Ishikawa (cell line): Measurements from ENCODE around the gene GMDS.

Experiments
- CEBPB ChIP-seq: IDR thresholded peaks from 2 replicates; pipeline ENCODE4 v1.6.1; 2012
- CREB1 ChIP-seq: IDR thresholded peaks from 2 replicates; pipeline ENCODE4 v1.6.1; 2012; ENCODE audit warnings: low read depth
- EGR1 ChIP-seq: IDR thresholded peaks from 2 replicates; pipeline ENCODE4 v1.6.1; 2012
- EP300 ChIP-seq: IDR thresholded peaks from 2 replicates; pipeline ENCODE4 v1.6.1; 2012; ENCODE audit warnings: borderline replicate concordance
- FOXM1 ChIP-seq: IDR thresholded peaks from 2 replicates; pipeline ENCODE4 v1.6.1; 2012; ENCODE audit warnings: low read depth, borderline replicate concordance
- NFIC ChIP-seq: IDR thresholded peaks from 2 replicates; pipeline ENCODE4 v1.6.1; 2012
- RAD21 ChIP-seq: IDR thresholded peaks from 2 replicates; pipeline ENCODE4 v1.6.1; 2012; ENCODE audit warnings: low read depth
- TAF1 ChIP-seq: IDR thresholded peaks from 2 replicates; pipeline ENCODE4 v1.6.1; 2012; ENCODE audit warnings: low read depth, mild to moderate bottlenecking
- TCF12 ChIP-seq: IDR thresholded peaks from 2 replicates; pipeline ENCODE4 v1.6.1; 2012; ENCODE audit warnings: low read depth
- TEAD4 ChIP-seq: IDR thresholded peaks from 2 replicates; pipeline ENCODE4 v1.6.1; 2012
- YY1 ChIP-seq: IDR thresholded peaks from 2 replicates; pipeline ENCODE4 v1.6.1; 2012; ENCODE audit warnings: low read depth
- ZBTB7A ChIP-seq: IDR thresholded peaks from 2 replicates; pipeline ENCODE4 v1.6.1; 2012; ENCODE audit warnings: low read depth
- TF ChIP-seq, protein P1 (sequence below): IDR thresholded peaks from 2 replicates; pipeline ENCODE4 v1.6.1; 2012
- TF ChIP-seq, protein P2 (sequence below): IDR thresholded peaks from 2 replicates; pipeline ENCODE4 v1.6.1; 2012; ENCODE audit warnings: low read depth, mild to moderate bottlenecking
- TF ChIP-seq, protein P3 (sequence below): IDR thresholded peaks from 2 replicates; pipeline ENCODE4 v1.6.1; 2012

The GMDS gene

DNA sequence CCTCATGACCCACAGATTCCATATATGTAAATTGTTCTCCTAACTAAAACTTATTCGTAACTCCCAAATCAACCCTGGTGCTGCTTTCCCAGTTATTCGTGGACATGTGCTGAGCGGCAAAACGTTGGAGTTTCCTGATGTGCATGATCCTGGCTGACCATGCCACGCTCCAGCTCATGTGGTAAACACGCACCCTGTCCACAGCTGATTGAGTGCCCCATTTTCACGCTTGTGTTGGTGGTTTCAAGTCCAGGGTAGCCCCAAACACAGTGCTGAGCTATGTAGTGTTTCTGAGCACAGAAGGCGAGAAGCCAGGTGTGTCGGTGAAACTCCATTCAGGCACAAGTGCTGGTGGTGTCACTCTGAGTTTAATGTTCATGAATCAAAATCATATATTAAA lies 654.8 kb downstream of the GMDS start:
- TF ChIP-seq CEBPB (no peak), RAD21 (no peak), TCF12 (no peak), NFIC (no peak), EP300 (no peak), TAF1 (no peak), FOXM1 (no peak), EGR1 (no peak), TEAD4 (no peak)

DNA sequence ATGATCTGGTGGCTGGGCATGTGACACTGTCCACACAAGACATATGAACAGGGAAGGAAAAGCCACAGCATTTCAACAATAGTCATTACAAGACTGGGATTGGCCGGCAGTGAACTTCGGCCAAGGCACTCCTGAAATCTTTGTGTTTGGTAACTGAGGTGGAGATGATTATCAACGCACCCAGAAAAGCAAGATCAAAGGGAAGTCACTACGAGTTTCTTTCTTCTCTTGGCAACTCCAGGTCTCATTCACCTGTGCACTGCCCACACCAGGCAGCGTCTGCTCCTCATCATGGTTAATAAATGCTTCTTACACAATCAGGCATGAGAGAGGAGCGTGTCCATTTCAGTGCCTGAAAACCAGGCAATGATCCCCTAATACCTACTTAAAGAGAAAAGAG lies 656.2 kb downstream of the GMDS start:
- no peak for TF ChIP-seq NFIC
- no peak for TF ChIP-seq EP300
- TF ChIP-seq, protein P1, sequence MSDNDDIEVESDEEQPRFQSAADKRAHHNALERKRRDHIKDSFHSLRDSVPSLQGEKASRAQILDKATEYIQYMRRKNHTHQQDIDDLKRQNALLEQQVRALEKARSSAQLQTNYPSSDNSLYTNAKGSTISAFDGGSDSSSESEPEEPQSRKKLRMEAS: no peak
- TF ChIP-seq, protein P2, sequence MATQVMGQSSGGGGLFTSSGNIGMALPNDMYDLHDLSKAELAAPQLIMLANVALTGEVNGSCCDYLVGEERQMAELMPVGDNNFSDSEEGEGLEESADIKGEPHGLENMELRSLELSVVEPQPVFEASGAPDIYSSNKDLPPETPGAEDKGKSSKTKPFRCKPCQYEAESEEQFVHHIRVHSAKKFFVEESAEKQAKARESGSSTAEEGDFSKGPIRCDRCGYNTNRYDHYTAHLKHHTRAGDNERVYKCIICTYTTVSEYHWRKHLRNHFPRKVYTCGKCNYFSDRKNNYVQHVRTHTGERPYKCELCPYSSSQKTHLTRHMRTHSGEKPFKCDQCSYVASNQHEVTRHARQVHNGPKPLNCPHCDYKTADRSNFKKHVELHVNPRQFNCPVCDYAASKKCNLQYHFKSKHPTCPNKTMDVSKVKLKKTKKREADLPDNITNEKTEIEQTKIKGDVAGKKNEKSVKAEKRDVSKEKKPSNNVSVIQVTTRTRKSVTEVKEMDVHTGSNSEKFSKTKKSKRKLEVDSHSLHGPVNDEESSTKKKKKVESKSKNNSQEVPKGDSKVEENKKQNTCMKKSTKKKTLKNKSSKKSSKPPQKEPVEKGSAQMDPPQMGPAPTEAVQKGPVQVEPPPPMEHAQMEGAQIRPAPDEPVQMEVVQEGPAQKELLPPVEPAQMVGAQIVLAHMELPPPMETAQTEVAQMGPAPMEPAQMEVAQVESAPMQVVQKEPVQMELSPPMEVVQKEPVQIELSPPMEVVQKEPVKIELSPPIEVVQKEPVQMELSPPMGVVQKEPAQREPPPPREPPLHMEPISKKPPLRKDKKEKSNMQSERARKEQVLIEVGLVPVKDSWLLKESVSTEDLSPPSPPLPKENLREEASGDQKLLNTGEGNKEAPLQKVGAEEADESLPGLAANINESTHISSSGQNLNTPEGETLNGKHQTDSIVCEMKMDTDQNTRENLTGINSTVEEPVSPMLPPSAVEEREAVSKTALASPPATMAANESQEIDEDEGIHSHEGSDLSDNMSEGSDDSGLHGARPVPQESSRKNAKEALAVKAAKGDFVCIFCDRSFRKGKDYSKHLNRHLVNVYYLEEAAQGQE: no peak

DNA sequence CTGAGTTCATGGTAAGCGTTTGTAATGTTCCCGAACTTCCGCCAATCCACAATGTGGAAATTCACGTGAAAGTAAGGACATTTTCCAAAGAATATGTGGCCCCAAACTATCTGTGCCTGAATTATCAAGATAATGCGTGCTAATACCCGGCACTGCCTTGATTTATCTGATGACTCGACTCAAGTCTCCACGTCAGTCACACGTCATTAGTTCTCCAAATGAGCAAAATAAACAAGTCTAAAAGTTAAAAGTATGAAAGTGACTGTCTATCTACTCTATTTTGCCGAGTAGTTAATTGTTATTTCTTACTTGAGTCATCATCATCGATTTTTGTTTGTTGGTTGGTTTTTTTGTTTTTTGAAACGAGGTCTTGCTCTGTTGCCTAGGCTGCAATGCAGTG lies 657.4 kb downstream of the GMDS start:
- TF ChIP-seq EP300 (no peak), TEAD4 (no peak), RAD21 (no peak), CEBPB (no peak), FOXM1 (no peak), ZBTB7A (no peak), TCF12 (no peak), EGR1 (no peak), TAF1 (no peak), CREB1 (no peak), YY1 (no peak), NFIC (no peak)
- TF ChIP-seq, protein P1: no peak
- TF ChIP-seq, protein P2: no peak
- TF ChIP-seq, protein P3, sequence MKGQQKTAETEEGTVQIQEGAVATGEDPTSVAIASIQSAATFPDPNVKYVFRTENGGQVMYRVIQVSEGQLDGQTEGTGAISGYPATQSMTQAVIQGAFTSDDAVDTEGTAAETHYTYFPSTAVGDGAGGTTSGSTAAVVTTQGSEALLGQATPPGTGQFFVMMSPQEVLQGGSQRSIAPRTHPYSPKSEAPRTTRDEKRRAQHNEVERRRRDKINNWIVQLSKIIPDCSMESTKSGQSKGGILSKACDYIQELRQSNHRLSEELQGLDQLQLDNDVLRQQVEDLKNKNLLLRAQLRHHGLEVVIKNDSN: no peak

DNA sequence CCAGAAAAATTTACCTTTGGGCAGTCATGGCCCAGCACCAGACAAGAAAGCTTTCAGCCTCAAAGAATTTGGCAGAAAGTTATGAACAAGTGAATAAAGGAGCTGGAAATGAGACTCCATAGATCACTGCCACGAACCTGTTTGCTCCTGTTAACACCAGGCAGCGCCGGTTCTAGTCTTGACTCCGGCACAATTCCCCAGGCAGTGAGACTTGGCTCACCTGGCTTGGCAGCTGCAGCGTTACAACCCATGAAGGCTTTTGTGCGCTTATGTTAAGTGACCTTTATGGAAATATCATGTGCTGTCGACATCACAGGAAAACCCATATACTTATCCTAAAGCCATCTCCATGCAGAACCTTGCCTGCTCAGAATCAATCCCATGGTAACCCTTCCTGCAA lies 657.9 kb downstream of the GMDS start:
- TF ChIP-seq, protein P1: no peak
- TF ChIP-seq CREB1 (no peak), ZBTB7A (no peak), TCF12 (no peak), CEBPB (no peak)

DNA sequence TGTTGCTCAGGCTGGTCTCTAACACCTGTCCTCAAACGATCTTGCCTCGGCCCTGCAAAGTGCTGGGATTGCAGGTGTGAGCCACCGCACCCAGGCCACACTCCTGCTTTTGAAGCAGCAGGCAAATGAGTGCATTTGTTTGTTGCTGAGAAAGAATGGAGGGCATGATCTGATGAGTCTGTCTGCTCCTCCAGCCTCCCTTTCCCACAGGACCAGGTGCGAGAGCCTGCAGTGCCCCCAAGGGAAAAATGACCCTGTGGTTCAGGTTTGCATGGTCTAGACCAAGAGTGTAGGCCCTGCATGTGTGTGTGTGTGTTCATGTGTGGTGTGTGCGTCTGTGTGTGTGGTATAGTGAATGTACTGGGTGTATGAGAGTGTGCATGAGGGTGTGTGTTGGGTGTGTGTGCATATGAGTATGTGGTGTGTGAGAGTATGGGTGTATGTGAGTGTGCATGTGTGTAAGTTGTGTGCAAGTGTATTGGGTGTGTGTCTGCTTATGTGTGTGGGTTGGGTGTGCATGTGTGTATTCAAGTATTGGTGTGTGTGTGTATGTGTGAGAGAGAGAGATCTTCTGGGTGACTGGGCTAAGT lies 658.4 kb downstream of the GMDS start:
- no peak for TF ChIP-seq FOXM1
- TF ChIP-seq TAF1: no peak
- TF ChIP-seq CEBPB: no peak
- TF ChIP-seq YY1: no peak
- no peak for TF ChIP-seq TCF12
- TF ChIP-seq, protein P3: no peak
- TF ChIP-seq ZBTB7A: no peak
- TF ChIP-seq TEAD4: no peak
- TF ChIP-seq, protein P1: no peak
- TF ChIP-seq, protein P2: no peak
